ENCODE measurements around the gene IQCK.
A peak's percentile ranks its signal among the peaks of the same experiment; 100 is the strongest.

Gene IQCK

DNA sequence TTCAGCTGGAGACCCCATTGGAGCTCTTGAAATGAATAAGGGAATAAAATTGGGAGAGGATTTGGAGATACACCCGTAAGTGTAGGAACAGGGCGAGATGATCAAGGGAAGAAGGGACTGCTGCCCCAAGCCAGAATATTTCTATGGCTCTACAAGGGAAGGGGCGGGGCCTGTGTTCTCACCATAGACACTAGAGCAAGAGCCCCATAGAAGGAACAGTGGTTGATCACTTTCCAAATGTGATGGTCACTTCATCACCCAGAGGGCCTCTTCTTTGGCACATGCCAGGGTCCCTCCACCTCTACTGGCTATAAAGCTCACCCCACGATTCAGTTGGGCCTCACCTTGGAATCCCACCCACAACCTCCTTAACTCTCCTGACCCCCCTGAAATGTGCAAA lies 141.5 kb downstream of the IQCK start:
- no peak for DNase-seq (ENCODE audit: low read depth, low spot score)

DNA sequence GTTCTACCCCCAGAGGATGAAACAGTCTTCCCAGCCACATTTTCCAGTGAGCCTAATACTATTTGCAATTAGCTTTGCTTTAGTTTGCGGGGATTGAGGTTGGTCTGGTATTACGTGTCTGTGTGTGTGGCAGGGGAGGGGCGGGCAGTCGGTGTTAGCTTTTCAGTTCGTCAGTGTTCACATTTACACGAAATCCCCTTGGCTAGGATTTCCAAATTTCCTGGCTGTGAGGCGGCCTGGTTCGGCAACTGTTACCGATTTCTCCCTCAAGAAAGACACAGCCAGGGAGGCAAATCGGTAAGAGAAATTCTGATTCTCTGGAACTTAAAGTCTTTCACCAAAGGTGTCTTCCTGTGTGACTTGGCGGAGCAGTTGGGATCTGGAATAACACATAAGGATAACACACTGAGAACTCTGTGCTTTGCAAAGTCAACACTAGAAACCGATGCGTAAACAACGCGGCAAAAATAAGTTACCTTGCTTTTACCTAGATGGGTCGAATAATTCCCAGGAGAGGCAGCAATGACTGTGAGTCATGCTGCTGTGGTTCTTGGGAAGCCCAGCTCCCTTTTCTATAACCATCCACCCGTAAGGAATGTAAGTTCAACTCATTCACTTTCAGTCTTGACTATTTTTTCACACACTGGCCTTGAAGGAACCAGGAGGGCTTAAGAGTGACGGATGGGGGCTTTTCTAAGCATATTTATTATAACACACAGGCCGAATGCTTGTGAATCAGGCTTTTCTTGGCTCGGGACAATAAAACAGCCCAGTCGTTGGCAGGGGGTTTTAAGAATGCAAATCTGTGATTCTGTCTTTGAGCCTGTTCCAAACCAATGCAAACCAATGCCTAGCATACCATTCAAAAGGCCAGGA lies 142.3 kb downstream of the IQCK start:
- peak; percentile 91 for DNase-seq (ENCODE audit: low read depth, low spot score)

DNA sequence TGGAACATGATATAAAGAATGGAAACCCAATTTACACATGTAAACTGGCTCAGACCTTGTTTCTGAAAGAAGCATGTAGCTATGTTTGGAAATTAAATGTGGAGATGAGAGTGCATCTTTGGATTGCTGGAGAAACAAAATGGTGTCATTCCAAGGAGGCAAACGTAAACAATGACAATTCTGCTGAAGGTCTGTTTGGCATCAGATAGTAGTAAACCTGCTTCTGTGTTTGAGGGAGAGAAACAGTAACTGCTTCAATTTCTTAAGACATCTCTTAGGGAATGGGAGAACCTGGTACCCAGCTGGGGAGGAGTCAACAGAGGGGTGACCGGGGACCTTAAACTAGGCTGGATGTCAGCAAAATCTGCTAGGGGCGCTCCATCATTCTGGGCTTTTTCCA lies 143.1 kb downstream of the IQCK start:
- DNase-seq (ENCODE audit: low read depth, low spot score): no peak

DNA sequence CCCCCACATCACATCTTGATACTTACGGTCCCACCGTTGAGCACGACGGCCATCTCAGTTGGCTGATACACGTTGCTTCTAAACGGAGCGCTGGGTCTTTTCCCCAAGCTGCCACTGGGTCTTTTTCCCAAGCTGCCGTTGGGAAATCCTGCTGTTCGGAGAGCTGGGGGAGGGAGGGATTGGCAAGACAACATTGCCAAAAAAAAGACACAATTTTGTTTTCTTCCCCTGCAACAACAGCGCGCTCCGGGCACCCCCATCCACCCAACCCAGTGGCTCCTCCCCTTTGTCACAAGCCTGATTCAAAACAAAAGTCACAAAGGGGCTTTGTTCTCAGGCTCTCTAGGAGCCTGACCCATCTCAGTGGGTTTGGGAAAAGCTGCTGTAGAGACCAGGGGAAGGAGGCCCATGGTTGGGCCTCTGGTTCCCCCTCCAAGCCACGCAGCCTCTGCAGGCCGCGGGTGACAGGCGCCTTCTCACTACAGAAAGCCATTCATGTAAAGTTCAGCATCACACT lies 143.8 kb downstream of the IQCK start:
- DNase-seq (ENCODE audit: low read depth, low spot score): no peak

DNA sequence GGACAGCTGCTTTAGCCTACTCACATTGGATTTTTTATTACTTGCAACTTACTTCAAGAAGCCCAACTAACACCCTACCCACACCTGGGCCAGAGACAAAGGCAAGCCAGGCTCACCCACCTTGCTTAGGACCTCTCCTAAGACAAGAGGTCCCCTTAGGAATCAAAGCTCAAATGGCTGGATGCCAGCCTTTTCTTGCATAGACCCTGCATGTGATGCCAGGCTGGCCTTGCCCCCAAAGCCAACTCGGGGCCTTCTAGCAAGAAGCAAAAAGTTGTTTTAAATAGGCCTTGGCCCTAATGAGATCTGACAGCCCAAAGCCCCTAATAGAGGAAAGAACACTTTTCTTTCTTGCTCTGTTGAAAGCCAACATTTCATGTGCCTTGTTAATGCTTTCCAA lies 145.9 kb downstream of the IQCK start:
- no peak for DNase-seq (ENCODE audit: low read depth, low spot score)

DNA sequence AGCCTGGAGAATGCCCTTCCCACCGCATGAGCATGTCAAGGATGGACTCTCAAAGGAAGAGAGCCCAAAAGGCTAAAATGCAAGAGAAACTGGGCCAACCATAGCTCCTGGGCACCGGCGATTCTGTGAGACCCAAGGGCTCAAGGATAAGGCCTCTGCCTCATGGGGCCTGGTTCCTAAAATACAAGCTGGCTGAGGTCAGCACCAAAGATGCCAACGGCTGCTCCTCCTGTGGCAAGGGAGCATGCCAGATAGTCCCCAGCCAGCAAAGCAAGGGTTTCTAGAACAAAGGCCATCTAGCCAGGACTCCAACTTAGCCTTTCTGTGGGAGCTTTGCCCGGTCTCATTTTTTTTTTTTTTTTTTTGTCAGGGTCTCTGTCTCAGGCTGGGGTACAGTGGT lies 146.5 kb downstream of the IQCK start:
- DNase-seq (ENCODE audit: low read depth, low spot score): no peak

DNA sequence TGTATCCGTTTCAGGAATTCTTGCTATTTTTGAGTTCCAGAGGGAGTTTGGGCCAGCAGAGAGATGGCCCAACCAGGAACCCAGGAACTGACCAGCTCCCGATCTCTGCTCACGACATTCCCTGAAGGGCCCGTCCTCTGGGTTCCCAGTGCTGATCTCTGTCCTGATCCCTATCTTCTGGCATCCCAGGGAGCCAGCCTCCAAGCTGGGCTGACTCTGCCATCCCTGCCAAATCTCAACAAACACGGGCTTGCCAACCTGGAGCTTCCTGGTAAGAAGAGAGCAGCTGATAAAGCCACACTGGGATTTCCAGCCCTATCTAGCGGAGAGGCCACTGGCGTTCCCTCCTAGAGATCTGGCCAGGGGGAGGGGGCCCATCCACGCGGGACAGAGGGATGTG lies 150.3 kb downstream of the IQCK start:
- no peak for DNase-seq (ENCODE audit: low read depth, low spot score)

DNA sequence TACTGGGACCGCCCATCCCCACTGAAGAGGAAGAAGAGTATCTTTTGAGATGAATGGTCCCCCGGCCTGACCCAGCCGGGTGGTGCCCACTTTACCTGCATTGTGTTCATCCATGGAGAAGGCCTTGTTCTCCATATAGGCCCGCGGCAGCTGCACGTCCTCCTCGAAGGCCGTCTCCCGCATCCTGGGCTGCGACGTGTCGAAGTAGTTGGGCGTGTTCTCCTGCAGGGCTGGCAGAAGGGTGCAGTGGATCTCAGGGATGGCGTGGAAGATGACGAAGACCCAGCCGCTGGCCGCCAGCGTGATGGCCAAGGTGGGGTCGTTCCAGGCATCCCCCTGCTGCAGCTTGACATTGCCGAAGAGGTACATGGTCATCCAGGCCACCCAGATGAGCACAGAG lies 153.7 kb downstream of the IQCK start:
- no peak for DNase-seq (ENCODE audit: low read depth, low spot score)

DNA sequence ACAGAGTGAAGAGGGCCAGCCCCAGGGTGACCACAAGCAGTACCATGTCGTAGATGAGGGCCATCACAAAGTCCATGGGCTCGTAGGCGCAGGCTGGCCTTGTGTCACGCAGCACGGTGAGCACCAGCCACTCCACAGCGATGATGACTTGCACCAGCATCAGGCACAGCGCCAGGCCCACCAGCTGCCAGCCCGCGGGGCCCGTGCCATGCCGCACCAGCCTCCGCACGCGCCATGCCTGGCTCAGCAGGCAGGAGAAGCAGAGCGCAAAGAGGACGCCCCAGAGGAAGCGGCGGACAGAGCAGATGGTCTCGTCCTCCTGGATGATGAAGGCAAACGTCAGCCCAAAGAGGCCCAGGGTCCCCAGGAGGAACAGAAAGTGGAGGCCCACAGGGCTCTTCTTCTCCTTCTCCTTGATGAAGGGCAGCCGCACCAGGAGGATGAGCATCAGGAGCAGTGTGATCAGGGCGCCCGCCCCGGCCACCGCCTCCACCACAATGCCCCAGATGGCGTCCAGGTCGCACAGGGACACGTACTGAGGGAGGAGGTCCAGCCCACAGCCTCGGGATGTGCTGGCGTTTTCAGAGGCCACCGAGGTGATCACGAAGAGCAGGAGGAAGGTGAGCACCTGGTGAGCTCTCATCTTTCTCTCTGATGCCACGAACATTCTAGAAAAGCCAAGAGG lies 154.2 kb downstream of the IQCK start:
- DNase-seq (ENCODE audit: low read depth, low spot score): no peak

DNA sequence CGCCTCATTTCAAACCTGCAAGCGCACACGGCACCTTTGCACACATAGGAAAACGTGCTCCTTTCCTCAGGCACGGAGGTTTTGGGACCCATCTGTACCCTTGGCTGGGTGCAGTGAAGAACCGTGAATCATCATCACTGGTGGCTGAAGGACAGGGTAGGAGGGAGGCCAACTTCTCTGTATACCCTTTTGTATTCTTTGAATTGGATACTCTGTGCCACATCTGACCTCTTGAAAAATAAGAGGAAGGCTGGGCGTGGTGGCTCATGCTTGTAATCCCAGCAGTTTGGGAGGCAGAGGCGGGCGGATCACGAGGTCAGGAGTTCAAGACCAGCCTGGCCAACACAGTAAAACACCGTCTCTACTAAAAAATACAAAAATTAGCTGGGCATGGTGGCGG lies 154.9 kb downstream of the IQCK start:
- no peak for DNase-seq (ENCODE audit: low read depth, low spot score)

DNA sequence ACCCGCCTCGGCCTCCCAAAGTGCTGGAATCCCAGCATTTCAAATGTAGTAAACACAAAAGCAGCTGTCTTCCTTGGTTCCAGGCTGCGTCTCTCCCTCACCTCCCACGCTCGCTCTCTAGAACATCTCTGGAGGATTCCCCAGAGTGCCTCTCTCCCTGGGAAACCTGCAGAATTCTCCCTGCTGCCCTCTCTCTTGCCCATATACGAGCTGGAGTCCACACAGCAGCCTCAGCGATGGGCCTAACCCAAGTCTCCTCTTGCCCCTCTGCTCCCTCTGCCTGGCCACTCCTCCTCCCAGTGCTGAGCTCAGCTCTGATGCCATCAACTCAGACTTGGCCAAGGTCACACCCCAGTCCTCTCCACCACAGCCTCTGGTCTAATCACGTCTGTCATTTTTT lies 156.0 kb downstream of the IQCK start:
- DNase-seq (ENCODE audit: low read depth, low spot score): no peak

DNA sequence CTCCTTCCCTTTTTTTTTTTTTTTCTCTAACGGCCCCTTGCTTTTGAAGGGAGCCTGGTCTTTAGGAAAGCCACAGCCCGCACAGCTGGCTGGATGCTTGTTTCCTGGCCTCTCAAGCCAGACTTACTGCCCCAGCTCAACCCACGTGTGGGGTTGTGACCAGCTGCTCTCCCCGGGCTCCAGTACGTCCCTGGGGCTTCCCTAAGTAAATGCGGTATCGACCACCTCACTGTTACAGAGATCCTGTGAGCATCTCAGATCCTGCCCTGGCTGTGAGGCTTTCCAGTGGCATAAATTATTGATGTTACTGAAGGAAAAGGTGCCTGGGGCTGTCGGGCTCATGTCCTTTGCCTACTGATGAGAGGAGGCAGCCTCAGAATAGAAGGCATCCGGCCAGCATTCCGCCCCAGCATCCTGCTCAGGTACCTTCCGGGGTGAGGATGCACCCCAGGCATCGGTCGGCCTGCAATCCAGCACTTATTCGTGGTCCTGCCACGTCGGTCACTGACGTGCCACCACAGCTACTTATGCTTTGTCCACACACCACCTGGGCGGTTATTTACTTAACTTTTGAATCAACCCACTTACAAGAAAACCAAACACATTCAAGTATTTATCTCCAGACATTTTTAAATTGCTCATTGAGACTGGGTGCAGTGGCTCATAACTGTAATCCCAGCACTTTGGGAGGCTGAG lies 156.9 kb downstream of the IQCK start:
- no peak for DNase-seq (ENCODE audit: low read depth, low spot score)

DNA sequence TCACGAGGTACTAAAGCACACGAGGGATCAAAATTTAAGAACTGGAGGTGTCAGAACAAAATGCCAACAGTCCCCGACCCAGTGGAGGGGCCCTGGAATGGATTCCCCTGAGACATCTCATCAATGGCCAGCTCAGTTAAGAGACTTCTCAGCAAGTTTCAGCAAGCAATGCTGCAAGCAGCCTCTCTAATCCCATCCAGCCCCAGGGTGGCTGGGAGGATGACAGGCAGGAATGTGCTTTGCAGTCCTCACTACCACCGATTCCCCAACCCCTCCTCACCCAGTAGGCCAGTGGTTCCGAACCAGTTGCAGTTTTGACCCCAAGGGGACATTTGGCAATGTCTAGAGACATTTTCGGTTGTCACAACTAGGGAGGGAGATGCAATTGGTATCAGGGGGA lies 157.8 kb downstream of the IQCK start:
- no peak for DNase-seq (ENCODE audit: low read depth, low spot score)

DNA sequence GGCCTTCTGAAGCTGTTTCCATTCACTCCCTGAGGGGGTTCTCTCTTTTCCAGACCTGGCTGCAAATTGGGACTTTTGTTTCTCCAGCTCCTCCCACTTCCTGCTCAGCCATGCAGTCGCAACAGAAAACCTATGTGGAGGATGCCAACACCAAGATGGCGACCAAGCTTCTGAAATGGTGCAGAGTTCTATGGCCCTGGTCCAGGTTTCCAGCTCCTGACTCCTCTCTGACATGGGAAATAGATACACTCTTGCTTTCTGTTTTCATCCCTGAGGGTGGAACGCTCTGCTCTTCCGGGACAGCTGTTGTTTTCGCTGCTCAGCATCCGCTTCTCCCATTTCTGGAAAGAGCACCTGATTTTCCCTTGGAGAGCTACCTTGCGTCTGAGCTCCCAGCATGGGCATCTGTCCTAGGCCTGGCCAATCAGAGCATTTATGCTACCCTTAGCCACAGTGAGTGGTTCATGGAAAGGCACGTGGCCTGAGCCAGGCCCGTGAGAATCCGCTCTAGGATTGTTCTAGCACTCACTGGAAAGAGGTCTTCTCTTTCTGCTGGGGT lies 158.5 kb downstream of the IQCK start:
- no peak for DNase-seq (ENCODE audit: low read depth, low spot score)

DNA sequence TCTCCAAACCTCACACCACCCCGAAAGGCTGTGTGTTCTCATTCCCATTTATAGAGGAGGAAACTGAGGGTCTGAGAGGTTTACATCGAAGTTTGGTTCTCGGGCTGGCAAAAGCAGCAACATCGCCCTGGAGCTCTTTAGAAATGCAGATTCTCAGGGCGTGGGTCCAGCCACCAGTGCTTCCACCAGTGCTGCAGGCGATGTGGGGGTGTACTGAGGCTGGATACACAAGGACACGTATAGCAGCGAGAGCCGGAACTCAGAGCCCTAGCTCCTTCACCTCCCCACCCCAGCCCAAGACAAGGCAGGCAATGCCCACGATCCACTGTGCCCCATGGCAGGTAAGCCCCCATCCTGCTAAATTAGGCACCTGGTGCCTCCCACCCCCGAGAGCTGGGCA lies 160.7 kb downstream of the IQCK start:
- DNase-seq (ENCODE audit: low read depth, low spot score): no peak

DNA sequence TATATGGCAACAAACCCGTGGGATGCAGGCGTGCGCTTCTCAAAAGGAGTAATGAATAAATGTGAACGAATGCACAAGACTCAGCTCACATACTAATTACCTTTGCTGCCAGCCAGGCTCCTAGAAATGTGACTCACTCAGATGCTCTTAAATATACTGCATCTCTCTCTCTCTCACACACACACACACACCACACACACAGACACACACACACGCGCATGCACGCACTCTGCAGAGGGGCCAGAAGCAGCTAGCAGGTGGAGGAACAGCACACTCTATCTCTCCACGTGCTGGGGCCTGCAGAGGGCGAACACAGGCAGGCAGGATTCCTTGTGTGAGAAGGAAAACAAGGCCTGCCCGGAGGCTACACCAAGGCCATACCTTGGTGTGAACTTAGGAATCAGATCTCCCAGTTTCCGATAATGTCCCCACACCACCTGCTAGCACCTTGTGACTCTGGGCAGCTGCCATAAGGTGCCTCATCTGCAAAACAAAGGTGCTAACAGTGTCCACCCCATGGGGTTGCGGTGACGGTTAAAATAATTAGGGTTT lies 161.2 kb downstream of the IQCK start:
- DNase-seq (ENCODE audit: low read depth, low spot score): no peak

DNA sequence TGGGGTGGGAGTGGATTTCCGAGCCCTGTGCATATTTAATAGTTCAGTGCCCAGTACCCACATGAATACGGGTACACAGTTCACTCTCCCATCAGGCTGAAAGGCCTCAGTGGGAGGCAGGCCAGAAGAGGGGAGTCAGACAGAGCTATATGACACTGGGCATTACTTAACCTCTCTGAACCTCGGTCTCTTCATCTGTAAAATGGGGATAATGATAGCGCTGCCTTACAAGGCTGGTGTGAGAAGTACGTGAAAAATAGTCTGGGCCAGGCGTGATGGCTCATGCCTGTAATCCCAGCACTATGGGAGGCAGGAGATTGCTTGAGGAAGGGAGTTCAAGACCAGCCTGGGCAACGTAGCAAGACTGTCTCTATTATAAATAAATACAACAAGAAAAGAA lies 163.0 kb downstream of the IQCK start:
- no peak for DNase-seq (ENCODE audit: low read depth, low spot score)

DNA sequence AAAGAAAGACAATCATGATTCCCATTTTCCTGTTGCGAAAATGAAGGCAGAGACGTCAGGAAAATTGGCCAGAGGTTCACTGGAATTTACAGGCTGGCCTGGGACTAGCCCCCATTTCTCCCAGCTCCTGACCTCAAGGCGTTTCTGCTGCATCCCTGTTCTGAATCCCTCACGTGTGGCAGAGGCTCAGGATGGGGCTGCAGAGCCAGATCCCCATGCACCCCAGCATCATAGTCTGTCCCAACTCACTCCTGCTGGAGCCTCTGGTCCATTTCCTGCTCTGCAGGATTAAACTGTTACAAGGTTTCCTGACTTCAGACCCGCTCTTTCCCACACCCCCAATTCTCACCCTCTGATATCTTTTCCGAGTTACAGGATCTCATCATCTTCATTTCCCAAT lies 163.7 kb downstream of the IQCK start:
- no peak for DNase-seq (ENCODE audit: low read depth, low spot score)

DNA sequence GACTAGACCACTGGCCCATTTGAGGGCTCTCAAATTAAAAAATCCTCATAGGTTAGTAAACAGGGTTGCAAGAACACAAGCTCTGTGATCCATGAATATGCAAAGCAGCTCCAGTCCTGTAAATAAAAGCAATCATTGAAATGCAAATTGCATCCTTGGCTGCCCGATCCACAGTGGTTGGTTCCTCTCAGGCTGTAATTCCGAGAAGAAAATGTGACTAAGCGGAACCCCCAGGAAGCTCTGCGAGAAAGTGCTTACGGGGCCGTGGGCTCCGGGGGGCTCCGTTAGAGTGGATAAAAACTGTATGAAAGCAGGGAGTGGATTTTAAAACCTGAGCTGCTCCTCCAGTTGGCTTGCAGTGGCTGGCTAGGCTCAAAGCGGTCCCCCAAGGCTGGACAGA lies 164.1 kb downstream of the IQCK start:
- DNase-seq (ENCODE audit: low read depth, low spot score): no peak

DNA sequence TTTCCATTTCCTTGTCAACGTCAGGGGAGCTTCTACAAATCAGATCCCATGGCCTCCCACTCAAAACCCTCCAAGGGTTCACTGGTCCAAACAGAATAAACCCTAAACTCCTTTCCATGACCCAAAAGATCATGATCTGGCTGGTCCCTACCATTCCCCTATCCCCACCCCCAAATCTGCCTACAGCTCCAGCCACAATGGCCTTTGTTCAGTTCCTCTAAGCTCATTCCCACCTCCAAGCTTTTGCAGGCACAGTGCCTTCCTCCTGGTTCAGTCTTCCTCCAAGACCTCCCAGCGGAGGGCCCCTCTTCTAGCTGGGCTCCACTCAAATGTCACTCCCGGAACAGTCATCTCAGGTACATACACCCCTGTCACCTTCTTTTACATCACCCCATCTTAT lies 164.6 kb downstream of the IQCK start:
- DNase-seq (ENCODE audit: low read depth, low spot score): no peak

DNA sequence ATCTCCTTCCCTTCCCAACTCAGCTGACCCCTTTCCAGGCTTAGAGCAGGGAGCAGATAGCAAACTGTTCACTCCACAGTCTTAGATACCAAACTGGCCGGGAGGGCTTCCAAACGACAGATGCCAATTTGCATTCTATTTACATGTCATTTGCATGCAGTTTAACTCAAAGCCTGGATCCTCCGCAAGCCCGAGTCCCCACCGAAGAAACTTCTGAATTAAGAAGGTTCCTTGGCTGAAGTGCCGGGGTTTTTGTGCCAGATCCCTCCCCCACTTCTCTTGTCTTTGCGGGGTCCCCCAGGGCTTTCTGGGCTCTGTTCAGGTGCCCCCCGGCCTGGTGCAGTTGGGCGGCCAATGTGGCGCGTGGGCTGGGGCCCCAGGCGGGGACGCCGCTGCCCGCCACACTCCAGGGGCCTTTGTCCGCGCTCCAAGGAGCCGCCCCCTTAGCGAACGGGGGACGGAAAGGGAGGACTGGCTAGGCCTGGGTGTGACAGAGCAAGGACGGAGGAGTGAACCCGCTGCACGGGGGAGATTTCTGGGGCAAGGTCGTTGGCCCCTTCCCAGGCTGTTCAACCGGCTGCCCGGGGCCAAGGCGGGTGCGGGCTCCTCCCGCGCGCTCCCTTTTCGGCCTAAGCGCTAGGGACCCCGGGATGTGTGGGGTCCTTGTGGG lies 165.4 kb downstream of the IQCK start:
- DNase-seq (ENCODE audit: low read depth, low spot score): no peak

All from iPS DF 19.7 (cell line).